ENCODE measurements around the gene TIPIN. TPM values are rescaled to one million over a fixed set of nuclear protein-coding genes. Genes with fewer than 3 reads are reported as not detected.
"Not testable (repeated sequence)": the region's sequence is repeated elsewhere in the genome, so short reads cannot be mapped to it uniquely, and the experiment has no call there.

Gene TIPIN
- total RNA-seq, 4 donors from 2014 or later, result 2.2 to 4.0 (median 2.5) TPM; not detected in 1

GRCh38 chr15:66312144-66312543 lies 44.3 kb downstream of the TIPIN start:
- Histone ChIP-seq H3K36me3 (peaks cover 0 to 54% (median 21%) of the 10 kb centered on the region in 4 donors), H3K27me3 (no peaks in the 10 kb centered on the region), H3K9me3 (no peaks in the 10 kb centered on the region), H3K4me3 (no peak overlapping the region), H3K27ac (no peak overlapping the region), H3K4me1 (no peaks in the 10 kb centered on the region)
- in situ Hi-C loops (cut with MboI; ENCODE audit: low pct_ligation_motif_present in 1 of 4, low pct_unique_long_range_greater_than_20kb in 1 of 4, low sequenced_read_pairs in 3 of 4), result no loop called here
- no peak for DNase-seq
- intact Hi-C loops (cut with DNase I; ENCODE audit: low total_unique reads), result no loop called here
- TF ChIP-seq CTCF (IDR thresholded peaks at IDR 0.05) (no peak), EP300 (IDR thresholded peaks at IDR 0.05; ENCODE audit: low read depth) (no peak), POLR2A (IDR thresholded peaks at IDR 0.05) (no peak), POLR2AphosphoS5 (IDR thresholded peaks at IDR 0.05) (no peak)
- WGBS, 2 donors (ENCODE audit: low coverage in 1 of 2), result 88 to 93% methylated on average over 1 to 2 of the region's 2 CpGs

GRCh38 chr15:66310786-66311185 lies 45.7 kb downstream of the TIPIN start:
- no peak for DNase-seq
- intact Hi-C loops (cut with DNase I; ENCODE audit: low total_unique reads) (no loop called here), in situ Hi-C loops (cut with MboI; ENCODE audit: low pct_ligation_motif_present in 1 of 4, low pct_unique_long_range_greater_than_20kb in 1 of 4, low sequenced_read_pairs in 3 of 4) (no loop called here)
- Histone ChIP-seq H3K9me3 (no peaks in the 10 kb centered on the region), H3K4me3 (no peak overlapping the region), H3K4me1 (peaks cover 0 to 6% (median 5%) of the 10 kb centered on the region in 4 donors), H3K27ac (no peak overlapping the region), H3K36me3 (peaks cover 0 to 42% (median 15%) of the 10 kb centered on the region in 4 donors), H3K27me3 (no peaks in the 10 kb centered on the region)
- 90 to 92% methylated on average over 2 of the region's 2 CpGs for WGBS, 2 donors (ENCODE audit: low coverage in 1 of 2)
- TF ChIP-seq POLR2A (IDR thresholded peaks at IDR 0.05) (no peak), EP300 (IDR thresholded peaks at IDR 0.05; ENCODE audit: low read depth) (no peak), POLR2AphosphoS5 (IDR thresholded peaks at IDR 0.05) (no peak), CTCF (IDR thresholded peaks at IDR 0.05) (no peak)

GRCh38 chr15:66309828-66310227 lies 46.7 kb downstream of the TIPIN start:
- no peaks in the 10 kb centered on the region for H3K27me3 ChIP-seq
- no peak for TF ChIP-seq POLR2AphosphoS5 (IDR thresholded peaks at IDR 0.05)
- DNase-seq, result no peak
- no peak overlapping the region for H3K27ac ChIP-seq
- H3K36me3 ChIP-seq, result peaks cover 0 to 33% (median 15%) of the 10 kb centered on the region in 4 donors
- H3K4me1 ChIP-seq, result peaks cover 0 to 10% (median 5%) of the 10 kb centered on the region in 4 donors
- WGBS, 2 donors (ENCODE audit: low coverage in 1 of 2), result 81 to 95% methylated on average over 3 of the region's 3 CpGs
- H3K9me3 ChIP-seq, result no peaks in the 10 kb centered on the region
- in situ Hi-C loops (cut with MboI; ENCODE audit: low pct_ligation_motif_present in 1 of 4, low pct_unique_long_range_greater_than_20kb in 1 of 4, low sequenced_read_pairs in 3 of 4), result no loop called here
- intact Hi-C loops (cut with DNase I; ENCODE audit: low total_unique reads), result loop anchor here (1.0 kb wide), 1 partner anchor 7 kb away; no protein-coding TSS in a partner anchor
- no peak overlapping the region for H3K4me3 ChIP-seq

- Histone ChIP-seq H3K27me3 (no peaks in the 10 kb centered on the region), H3K4me1 (peaks cover 0 to 14% (median 7%) of the 10 kb centered on the region in 4 donors), H3K36me3 (peaks cover 0 to 23% (median 11%) of the 10 kb centered on the region in 4 donors), H3K27ac (no peak overlapping the region), H3K9me3 (no peaks in the 10 kb centered on the region), H3K4me3 (no peak overlapping the region)
- in situ Hi-C loops (cut with MboI; ENCODE audit: low pct_ligation_motif_present in 1 of 4, low pct_unique_long_range_greater_than_20kb in 1 of 4, low sequenced_read_pairs in 3 of 4) (no loop called here), intact Hi-C loops (cut with DNase I; ENCODE audit: low total_unique reads) (no loop called here)
- no peak for TF ChIP-seq POLR2AphosphoS5 (IDR thresholded peaks at IDR 0.05)
- TF ChIP-seq EP300 (IDR thresholded peaks at IDR 0.05; ENCODE audit: low read depth), result no peak
- no peak for TF ChIP-seq CTCF (IDR thresholded peaks at IDR 0.05)
- TF ChIP-seq POLR2A (IDR thresholded peaks at IDR 0.05), result no peak
- DNase-seq, result no peak
- 91 to 96% methylated on average over 3 of the region's 3 CpGs for WGBS, 2 donors (ENCODE audit: low coverage in 1 of 2)
Measured at GRCh38 chr15:66308531-66308930, 48.0 kb downstream of the TIPIN start.

- H3K36me3 ChIP-seq, result peaks cover 0 to 16% (median 3%) of the 10 kb centered on the region in 4 donors
- intact Hi-C loops (cut with DNase I; ENCODE audit: low total_unique reads), result no loop called here
- DNase-seq, result no peak
- no peaks in the 10 kb centered on the region for H3K27me3 ChIP-seq
- peak overlapping the region in 1 of 4 donors; percentile 21 for H3K27ac ChIP-seq
- no peak for TF ChIP-seq POLR2A (IDR thresholded peaks at IDR 0.05)
- no peak for TF ChIP-seq EP300 (IDR thresholded peaks at IDR 0.05; ENCODE audit: low read depth)
- TF ChIP-seq POLR2AphosphoS5 (IDR thresholded peaks at IDR 0.05), result no peak
- no peak for TF ChIP-seq CTCF (IDR thresholded peaks at IDR 0.05)
- H3K4me3 ChIP-seq, result no peak overlapping the region
- no peaks in the 10 kb centered on the region for H3K9me3 ChIP-seq
- in situ Hi-C loops (cut with MboI; ENCODE audit: low pct_ligation_motif_present in 1 of 4, low pct_unique_long_range_greater_than_20kb in 1 of 4, low sequenced_read_pairs in 3 of 4), result no loop called here
- WGBS, 2 donors (ENCODE audit: low coverage in 1 of 2), result 46 to 57% methylated on average over 2 to 3 of the region's 3 CpGs
- peaks cover 0 to 14% (median 7%) of the 10 kb centered on the region in 4 donors for H3K4me1 ChIP-seq
Measured at GRCh38 chr15:66306381-66306780, 50.1 kb downstream of the TIPIN start.

- in situ Hi-C loops (cut with MboI; ENCODE audit: low pct_ligation_motif_present in 1 of 4, low pct_unique_long_range_greater_than_20kb in 1 of 4, low sequenced_read_pairs in 3 of 4); H3K9me3 ChIP-seq; H3K36me3 ChIP-seq; intact Hi-C loops (cut with DNase I; ENCODE audit: low total_unique reads); H3K4me3 ChIP-seq; H3K27me3 ChIP-seq: not testable (repeated sequence)
- peaks cover 0 to 14% (median 7%) of the 10 kb centered on the region in 4 donors for H3K4me1 ChIP-seq
- 52 to 58% methylated on average over 9 to 10 of the region's 10 CpGs for WGBS, 2 donors (ENCODE audit: low coverage in 1 of 2)
- peak overlapping the region in 2 of 4 donors; percentile 26 to 55 for H3K27ac ChIP-seq
- peak; percentile 72 for DNase-seq
Measured at GRCh38 chr15:66304425-66304824, 52.1 kb downstream of the TIPIN start.

Measured in transverse colon (tissue), 4 donors.